HAP-1 (cell line): ENCODE data around the gene MAST4.

Source experiments
- DNase-seq, 2 experiments: peaks; one replicate each; pipeline ENCODE4 v3.0.0-alpha.2; 2016 to 2020; ENCODE audit warnings: low spot score in 2 of 2
- H3K27me3 ChIP-seq: fragments of 250-450 bp; sonication (Bioruptor Pico); 2 replicates; pipeline ENCODE4 v1.5.1; 2020; ENCODE audit warnings: low read depth, mild to moderate bottlenecking, moderate library complexity
- H3K36me3 ChIP-seq: fragments of 250-450 bp; sonication (Bioruptor Pico); replicated peaks from 2 replicates; pipeline ENCODE4 v1.5.1; 2020; ENCODE audit warnings: mild to moderate bottlenecking
- H3K4me1 ChIP-seq: fragments of 250-450 bp; sonication (Bioruptor Pico); 2 replicates; pipeline ENCODE4 v1.5.1; 2020; ENCODE audit warnings: mild to moderate bottlenecking
- H3K4me3 ChIP-seq: fragments of 250-450 bp; sonication (Bioruptor Pico); 2 replicates; pipeline ENCODE4 v1.5.1; 2020; ENCODE audit warnings: mild to moderate bottlenecking, moderate library complexity
- H3K9me3 ChIP-seq: fragments of 250-450 bp; sonication (Bioruptor Pico); 2 replicates; pipeline ENCODE4 v1.5.1; 2020; ENCODE audit warnings: mild to moderate bottlenecking, moderate library complexity
- in situ Hi-C: fragments of 300-500 bp; cut with MboI; formaldehyde crosslinking; loops from 3 replicates; pipeline ENCODE4 v1.14.3; 2020; ENCODE audit warnings: low sequenced_read_pairs, inconsistent platforms, mixed read lengths

The MAST4 gene

GRCh38 chr5:67094476-67095300 is 498.5 kb downstream of the MAST4 start:
- in situ Hi-C loops, result no loop called here
- H3K9me3 ChIP-seq, result no peaks in the 10 kb centered on the region

DNA sequence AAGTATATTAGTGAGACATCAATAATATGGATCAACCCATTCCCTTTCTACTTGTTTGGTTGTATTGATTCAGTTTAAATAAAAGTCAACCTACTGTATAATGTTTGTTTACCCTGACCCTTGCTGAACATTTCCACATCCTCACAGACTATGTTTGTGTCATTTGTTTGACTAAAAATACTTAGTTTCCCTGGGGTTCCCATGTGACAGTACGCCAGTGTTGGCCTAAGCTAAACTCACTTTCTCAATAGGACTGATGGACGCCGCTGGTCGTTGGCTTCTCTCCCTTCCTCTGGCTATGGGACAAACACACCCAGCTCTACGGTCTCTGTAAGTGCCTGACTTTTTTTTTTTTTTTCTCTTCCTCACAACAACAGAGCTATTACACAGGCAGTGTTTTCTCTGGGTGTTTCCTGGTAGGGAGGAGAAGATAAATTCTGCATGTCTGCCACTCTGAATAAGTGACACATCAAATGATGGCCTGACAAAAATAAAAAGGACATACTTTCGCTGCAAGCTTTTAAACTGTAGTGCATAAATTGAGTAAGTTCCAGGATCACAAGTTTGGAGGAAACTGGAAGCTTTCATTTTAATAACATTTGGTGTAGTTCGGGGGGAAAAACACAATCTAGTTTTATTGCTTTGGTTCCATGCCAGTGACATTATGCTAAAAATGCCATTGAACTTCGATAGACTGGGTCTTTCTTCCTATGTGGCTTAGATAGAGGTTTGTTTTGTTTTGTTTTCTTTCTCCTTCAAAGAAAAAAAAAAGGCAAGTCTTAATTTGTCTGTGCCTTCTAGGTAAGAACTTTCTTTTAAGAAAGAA is 499.4 kb downstream of the MAST4 start:
- H3K36me3 ChIP-seq, result no peaks in the 10 kb centered on the region; the same call in 1 of the 2 replicates
- H3K9me3 ChIP-seq, result no peaks in the 10 kb centered on the region
- no peak for DNase-seq
- peaks cover 5% of the 10 kb centered on the region for H3K4me1 ChIP-seq
- no peaks in the 10 kb centered on the region for H3K27me3 ChIP-seq
- in situ Hi-C loops, result no loop called here
- no peak overlapping the region for H3K4me3 ChIP-seq

More at GRCh38 chr5:67094476-67095300, 498.5 kb downstream of the MAST4 start:
- peaks cover 5% of the 10 kb centered on the region for H3K4me1 ChIP-seq
- H3K27me3 ChIP-seq, result no peaks in the 10 kb centered on the region
- DNase-seq, result no peak
- H3K4me3 ChIP-seq, result no peak overlapping the region
- no peaks in the 10 kb centered on the region; the same call in 1 of the 2 replicates for H3K36me3 ChIP-seq

DNA sequence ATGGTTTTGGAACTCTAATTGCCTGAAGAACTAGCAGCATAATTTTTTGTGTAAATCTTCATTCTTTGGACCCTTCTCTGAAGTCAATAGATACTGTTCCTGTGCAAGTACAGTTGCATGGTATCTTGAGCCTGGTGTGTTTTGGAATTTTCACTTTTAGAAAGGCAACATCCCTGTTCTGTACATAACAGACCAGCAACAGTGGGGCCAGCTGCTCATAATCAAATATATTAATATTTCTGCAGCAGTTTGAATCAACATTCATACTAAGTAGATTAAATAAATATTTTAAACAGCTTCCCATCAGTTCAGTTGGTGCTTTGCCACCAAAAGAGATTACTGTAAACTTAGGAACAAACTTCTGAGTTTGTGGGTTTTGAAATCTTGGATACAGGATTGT is 502.5 kb downstream of the MAST4 start:
- Histone ChIP-seq H3K4me3 (no peak overlapping the region), H3K4me1 (peaks cover 5% of the 10 kb centered on the region), H3K9me3 (no peaks in the 10 kb centered on the region), H3K36me3 (no peaks in the 10 kb centered on the region; the same call in none of the 2 replicates), H3K27me3 (no peaks in the 10 kb centered on the region)
- in situ Hi-C loops, result no loop called here
- DNase-seq, result no peak

DNA sequence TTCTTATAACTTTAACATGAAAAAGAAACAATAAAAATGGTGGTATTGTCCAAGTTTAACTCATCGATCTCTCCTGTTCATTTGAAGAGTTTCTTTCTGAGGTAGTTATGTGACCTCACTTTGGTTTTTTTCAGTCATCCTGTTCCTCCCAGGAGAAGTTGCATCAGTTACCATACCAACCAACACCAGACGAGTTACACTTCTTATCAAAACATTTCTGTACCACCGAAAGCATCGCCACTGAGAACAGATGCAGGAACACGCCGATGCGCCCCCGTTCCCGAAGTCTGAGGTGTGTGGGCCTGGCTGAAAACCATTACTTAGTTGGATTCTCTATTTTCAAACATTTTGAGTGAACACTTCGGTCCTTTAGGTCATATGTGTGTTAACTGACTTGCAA is 504.1 kb downstream of the MAST4 start:
- no peak for DNase-seq
- H3K36me3 ChIP-seq, result no peaks in the 10 kb centered on the region; the same call in none of the 2 replicates
- H3K9me3 ChIP-seq, result no peaks in the 10 kb centered on the region
- no peak overlapping the region for H3K4me3 ChIP-seq
- no peaks in the 10 kb centered on the region for H3K27me3 ChIP-seq
- peaks cover 5% of the 10 kb centered on the region for H3K4me1 ChIP-seq
- in situ Hi-C loops, result no loop called here

DNA sequence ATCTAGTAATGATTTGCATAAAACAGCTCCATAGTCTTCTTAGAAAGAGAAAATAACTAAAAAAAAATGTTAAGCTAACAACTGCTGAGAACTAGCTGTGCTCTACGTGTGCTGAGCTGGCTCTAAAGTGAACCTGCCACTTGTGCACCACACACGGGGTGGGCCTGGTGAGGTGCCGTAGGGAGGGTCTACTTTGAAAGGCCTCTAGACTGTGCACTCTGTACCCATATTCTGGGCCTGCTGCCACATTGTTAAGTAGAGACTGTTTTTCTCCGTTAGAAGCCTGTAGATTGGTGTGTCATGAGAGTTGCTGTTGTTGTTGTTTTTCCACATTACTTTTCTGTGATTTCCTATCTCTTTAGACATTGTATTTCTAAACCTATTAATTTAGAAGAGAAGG is 506.5 kb downstream of the MAST4 start:
- Histone ChIP-seq H3K4me1 (peaks cover 12% of the 10 kb centered on the region), H3K27me3 (no peaks in the 10 kb centered on the region), H3K4me3 (no peak overlapping the region), H3K9me3 (no peaks in the 10 kb centered on the region), H3K36me3 (no peaks in the 10 kb centered on the region; the same call in 1 of the 2 replicates)
- DNase-seq, result no peak
- in situ Hi-C loops, result no loop called here

- peaks cover 12% of the 10 kb centered on the region for H3K4me1 ChIP-seq
- no peak for DNase-seq
- no peaks in the 10 kb centered on the region; the same call in 1 of the 2 replicates for H3K36me3 ChIP-seq
- no peaks in the 10 kb centered on the region for H3K9me3 ChIP-seq
- H3K4me3 ChIP-seq, result no peak overlapping the region
- no peaks in the 10 kb centered on the region for H3K27me3 ChIP-seq
- in situ Hi-C loops, result no loop called here
Measured at GRCh38 chr5:67104859-67105258, 508.7 kb downstream of the MAST4 start.

- in situ Hi-C loops, result no loop called here
- Histone ChIP-seq H3K4me3 (no peak overlapping the region), H3K9me3 (no peaks in the 10 kb centered on the region), H3K27me3 (no peaks in the 10 kb centered on the region), H3K36me3 (no peaks in the 10 kb centered on the region; the same call in 1 of the 2 replicates), H3K4me1 (peaks cover 12% of the 10 kb centered on the region)
- DNase-seq, result no peak
Measured at GRCh38 chr5:67105270-67105669, 509.1 kb downstream of the MAST4 start.

- peaks cover 4% of the 10 kb centered on the region; the same call in 1 of the 2 replicates for H3K36me3 ChIP-seq
- H3K27me3 ChIP-seq, result no peaks in the 10 kb centered on the region
- no peaks in the 10 kb centered on the region for H3K9me3 ChIP-seq
- in situ Hi-C loops, result no loop called here
- H3K4me3 ChIP-seq, result no peak overlapping the region
- DNase-seq, result peak in 1 of 2 experiments; percentile 28
- H3K4me1 ChIP-seq, result peaks cover 12% of the 10 kb centered on the region
Measured at GRCh38 chr5:67106626-67107342, 510.6 kb downstream of the MAST4 start.

DNA sequence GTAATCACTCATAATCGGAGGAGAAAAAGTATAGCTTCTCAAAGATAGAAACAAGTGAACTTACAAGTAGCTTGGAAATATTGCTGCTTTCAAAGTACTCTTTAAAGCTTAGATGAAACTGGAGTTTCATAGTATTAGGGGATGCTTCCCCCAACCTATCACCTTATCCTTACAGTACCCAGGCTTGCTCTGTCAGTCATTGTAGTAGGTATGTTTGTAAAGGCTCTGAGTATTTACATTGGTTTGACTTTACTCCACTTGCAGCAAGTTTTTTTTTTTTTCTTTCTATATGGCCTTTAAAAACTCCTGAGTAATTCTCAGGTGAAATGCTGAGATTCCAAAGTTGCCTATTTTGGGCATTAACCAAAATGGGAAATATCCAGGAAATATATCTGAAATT is 515.6 kb downstream of the MAST4 start:
- H3K4me1 ChIP-seq, result peaks cover 10% of the 10 kb centered on the region
- in situ Hi-C loops, result no loop called here
- no peaks in the 10 kb centered on the region for H3K9me3 ChIP-seq
- H3K36me3 ChIP-seq, result peaks cover 4% of the 10 kb centered on the region; the same call in 1 of the 2 replicates
- no peak for DNase-seq
- H3K4me3 ChIP-seq, result no peak overlapping the region
- no peaks in the 10 kb centered on the region for H3K27me3 ChIP-seq

- no peaks in the 10 kb centered on the region for H3K9me3 ChIP-seq
- peaks cover 4% of the 10 kb centered on the region; the same call in 1 of the 2 replicates for H3K36me3 ChIP-seq
- no peak for DNase-seq
- in situ Hi-C loops, result no loop called here
- no peaks in the 10 kb centered on the region for H3K4me1 ChIP-seq
- H3K27me3 ChIP-seq, result no peaks in the 10 kb centered on the region
- H3K4me3 ChIP-seq, result no peak overlapping the region
Measured at GRCh38 chr5:67115246-67115645, 519.1 kb downstream of the MAST4 start.

- no peaks in the 10 kb centered on the region for H3K27me3 ChIP-seq
- no peaks in the 10 kb centered on the region for H3K4me1 ChIP-seq
- no peak overlapping the region for H3K4me3 ChIP-seq
- no peak for DNase-seq
- in situ Hi-C loops, result no loop called here
- peaks cover 4% of the 10 kb centered on the region; the same call in 1 of the 2 replicates for H3K36me3 ChIP-seq
- no peaks in the 10 kb centered on the region for H3K9me3 ChIP-seq
Measured at GRCh38 chr5:67115817-67116216, 519.6 kb downstream of the MAST4 start.

- Histone ChIP-seq H3K36me3 (no peaks in the 10 kb centered on the region; the same call in 1 of the 2 replicates), H3K4me3 (no peak overlapping the region)
- in situ Hi-C loops, result no loop called here
Measured at GRCh38 chr5:67118050-67118620, 521.9 kb downstream of the MAST4 start.

GRCh38 chr5:67119010-67119409 is 522.8 kb downstream of the MAST4 start:
- Histone ChIP-seq H3K4me1 (no peaks in the 10 kb centered on the region), H3K4me3 (no peak overlapping the region), H3K36me3 (no peaks in the 10 kb centered on the region; the same call in 1 of the 2 replicates), H3K9me3 (no peaks in the 10 kb centered on the region), H3K27me3 (no peaks in the 10 kb centered on the region)
- no peak for DNase-seq
- in situ Hi-C loops, result no loop called here

More at GRCh38 chr5:67118050-67118620, 521.9 kb downstream of the MAST4 start:
- Histone ChIP-seq H3K4me1 (no peaks in the 10 kb centered on the region), H3K9me3 (no peaks in the 10 kb centered on the region), H3K27me3 (no peaks in the 10 kb centered on the region)
- no peak for DNase-seq
